GM19438 (cell line): Measurements from ENCODE around the gene COL4A1.
"Not testable (repeated sequence)": the region's sequence is repeated elsewhere in the genome, so short reads cannot be mapped to it uniquely, and the experiment has no call there.

ENCODE experiments used
- ATAC-seq: cut with Tn5 transposase; IDR thresholded peaks from one replicate; pipeline ENCODE4 v1.9.1; 2021; ENCODE audit warnings: low read depth; ENCODE audit not compliant: unreplicated experiment

The COL4A1 gene

DNA sequence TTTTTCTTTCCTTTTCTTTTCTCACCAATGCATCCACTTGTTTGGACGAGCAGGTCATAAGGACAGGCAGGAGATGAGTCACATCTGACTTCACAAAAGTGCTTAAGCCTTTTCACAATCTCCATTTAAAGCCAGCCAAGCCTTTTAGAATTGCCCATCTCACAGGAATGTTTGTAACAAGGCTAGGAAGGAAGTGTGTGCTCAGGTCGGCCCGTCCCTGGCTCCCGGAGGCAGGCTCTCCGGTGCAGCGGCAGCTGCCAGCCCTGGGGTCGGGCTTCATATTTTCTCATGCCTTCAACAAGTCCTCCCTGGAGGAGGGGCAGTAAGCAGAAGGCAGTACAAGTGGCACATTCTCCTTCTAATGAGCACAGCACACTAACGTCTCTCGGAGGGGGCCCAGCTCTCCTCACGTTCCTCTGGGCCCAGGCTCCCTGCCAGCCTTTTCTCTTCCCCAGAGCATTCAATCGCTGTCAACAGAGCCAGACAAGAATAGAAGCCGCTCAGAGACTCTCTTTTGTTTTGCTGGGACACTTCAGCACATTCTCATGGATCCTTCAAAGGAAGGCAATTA, 180.5 kb downstream of the COL4A1 start:
- no peak for ATAC-seq

DNA sequence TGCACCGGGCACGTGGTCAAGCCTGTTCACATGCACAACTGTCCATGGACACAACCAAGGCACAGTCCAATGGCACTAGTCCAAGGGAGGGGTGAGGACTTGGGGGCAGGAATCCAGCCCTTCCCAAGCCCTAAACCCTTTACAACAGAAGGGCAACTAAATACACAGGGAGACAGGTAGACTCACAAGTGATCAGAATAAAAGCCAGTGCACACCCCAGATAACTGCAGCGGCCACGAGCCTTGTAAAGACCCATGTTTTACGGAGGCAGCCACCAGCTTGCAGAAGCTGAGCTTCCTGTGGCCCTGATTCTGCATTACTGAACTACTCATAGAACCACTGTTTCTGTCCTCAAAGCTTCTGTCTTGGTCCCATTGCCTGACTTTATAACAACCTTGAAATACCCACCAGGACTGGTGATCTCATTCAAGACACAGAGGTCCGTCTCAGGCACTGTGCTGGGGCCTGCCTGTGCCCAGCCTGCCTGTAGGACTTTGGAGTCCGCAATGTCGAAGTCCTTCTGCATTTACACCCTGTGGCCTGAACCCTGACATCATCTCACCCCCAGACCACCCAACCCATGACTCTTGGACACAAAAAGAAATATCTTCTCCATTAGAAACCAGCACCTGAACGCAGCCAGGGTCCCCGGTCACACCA, 181.2 kb downstream of the COL4A1 start:
- ATAC-seq: no peak

GRCh38 chr13:110125157-110125556, 181.8 kb downstream of the COL4A1 start:
- ATAC-seq: no peak

GRCh38 chr13:110124201-110124940, 182.6 kb downstream of the COL4A1 start:
- ATAC-seq: no peak

- ATAC-seq: no peak
Observed at GRCh38 chr13:110123041-110123809, 183.7 kb downstream of the COL4A1 start.

DNA sequence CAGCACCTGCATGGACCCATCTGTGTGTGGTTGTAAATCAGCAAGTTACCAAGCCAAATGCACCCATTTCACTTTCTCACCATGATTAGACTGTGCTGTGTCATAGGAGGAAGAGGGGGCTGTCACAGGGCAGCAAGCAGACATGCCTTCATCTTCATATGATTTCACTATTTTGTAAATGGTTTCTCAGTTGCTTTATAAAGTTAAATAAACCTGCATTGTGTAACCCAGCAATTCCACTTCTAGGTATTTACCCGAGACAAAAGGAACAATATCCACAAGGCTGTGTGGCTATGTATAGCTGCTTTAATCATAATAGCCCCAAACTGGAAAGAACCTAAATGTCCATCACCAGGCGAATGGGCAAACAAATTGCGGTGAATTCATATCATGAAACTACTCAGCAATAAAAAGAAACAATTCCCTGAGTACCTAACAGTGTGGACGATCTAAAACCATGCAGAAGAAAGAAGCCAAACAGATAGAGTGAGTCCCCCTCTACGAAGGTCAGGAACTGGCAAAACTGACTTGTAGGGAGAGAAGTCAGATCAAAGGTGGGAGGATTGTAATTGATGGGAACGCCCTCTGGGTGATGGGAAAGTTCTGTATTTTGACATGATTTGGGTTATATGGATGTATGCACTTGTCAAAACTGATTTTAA, 185.4 kb downstream of the COL4A1 start:
- no peak for ATAC-seq

GRCh38 chr13:110119935-110120905, 186.7 kb downstream of the COL4A1 start:
- ATAC-seq: no peak

- no peak for ATAC-seq
Observed at GRCh38 chr13:110118106-110118505, 188.9 kb downstream of the COL4A1 start.

GRCh38 chr13:110116072-110116487, 190.9 kb downstream of the COL4A1 start:
- peak; percentile 66 for ATAC-seq

GRCh38 chr13:110115591-110115990, 191.4 kb downstream of the COL4A1 start:
- no peak for ATAC-seq

GRCh38 chr13:110114316-110114715, 192.6 kb downstream of the COL4A1 start:
- no peak for ATAC-seq

DNA sequence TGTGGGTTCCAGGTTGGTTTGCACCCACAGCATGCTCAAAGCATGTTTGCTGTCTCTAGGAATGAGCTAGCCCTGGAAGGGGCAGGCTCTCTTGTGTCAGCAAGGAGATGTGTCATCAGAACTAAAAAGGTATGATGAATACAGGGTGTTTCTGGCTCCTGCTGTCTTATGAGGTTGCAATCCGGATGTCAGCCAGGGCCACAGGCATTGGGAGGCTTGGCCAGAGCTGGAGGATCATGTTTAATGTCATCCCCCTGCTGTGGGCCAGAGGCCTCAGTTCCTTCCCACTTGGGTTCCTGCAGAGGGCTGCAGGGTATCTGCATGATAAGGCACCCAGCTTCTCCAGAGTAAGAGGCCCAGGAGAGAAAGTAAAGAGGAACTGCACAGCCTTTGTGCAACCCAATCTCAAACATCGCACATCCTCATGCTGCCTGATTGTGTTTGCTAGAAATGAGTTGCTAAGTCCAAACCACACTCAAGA, 193.6 kb downstream of the COL4A1 start:
- ATAC-seq: no peak

GRCh38 chr13:110112379-110112778, 194.6 kb downstream of the COL4A1 start:
- not testable (repeated sequence) for ATAC-seq

DNA sequence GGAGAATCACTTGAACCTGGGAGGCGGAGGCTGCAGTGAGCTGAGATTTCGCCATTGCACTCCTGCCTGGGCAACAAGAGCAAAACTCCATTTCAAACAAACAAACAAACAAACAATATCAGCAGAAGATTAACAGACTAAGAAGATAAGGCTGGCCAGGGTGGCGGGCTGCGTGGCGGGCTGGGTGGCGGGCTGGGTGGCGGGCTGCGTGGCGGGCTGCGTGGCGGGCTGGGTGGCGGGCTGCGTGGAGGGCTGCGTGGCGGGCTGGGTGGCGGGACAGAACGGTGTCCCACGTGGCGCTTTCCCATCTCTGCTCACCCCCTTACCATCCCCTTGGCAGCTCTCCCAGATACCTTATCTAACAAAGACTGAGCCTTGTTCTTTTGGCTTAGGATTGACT, 196.2 kb downstream of the COL4A1 start:
- no peak for ATAC-seq

DNA sequence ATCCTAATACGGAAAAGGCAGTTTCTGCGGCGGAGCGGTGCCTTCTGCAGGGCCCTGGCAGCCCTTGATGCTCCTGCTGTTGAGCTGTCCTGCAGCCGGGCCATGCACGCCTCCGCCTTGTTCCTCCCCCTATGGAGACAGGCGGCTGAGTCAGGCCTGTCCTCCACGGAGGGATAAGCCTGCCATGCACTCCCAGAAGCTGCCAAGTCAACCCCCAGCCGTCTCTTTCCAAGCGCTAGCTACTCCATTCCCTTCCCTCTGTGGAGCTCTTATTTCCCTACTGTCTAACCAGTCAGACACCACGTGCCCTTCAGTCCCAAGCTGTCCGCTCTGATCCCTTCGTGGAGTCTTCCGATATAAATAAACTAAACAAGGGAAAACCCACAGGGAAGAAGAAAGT, 197.0 kb downstream of the COL4A1 start:
- ATAC-seq: no peak

DNA sequence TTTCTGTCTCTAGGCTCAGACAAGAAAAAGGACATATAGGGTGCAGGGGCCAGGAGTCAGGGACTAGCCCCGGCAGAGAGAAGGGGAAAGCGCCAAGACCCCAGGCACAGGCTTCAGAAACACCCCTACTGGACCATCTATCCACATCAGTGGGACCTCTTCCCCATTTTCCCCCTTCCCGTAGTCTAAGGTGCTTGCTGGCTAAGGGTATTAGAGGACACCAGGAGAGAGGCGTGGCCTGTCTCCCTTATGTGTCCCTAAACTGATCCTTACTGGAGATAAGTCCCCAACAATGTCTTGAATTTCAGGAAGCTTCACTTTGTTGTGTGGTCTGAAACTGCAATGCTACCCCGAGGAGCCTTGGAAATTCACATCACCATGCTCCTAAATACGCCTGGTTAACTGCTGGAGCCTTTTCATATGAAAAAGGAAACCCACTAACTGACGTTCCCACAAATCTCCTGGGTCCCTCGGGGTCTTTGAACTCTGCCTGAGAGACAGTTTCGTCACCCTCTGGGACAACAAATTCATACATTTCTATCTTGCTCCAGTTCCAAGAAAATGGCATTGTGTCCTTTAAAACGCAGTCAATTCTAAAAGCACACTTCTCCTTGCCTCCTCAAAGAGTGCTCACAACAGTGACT, 197.7 kb downstream of the COL4A1 start:
- ATAC-seq: no peak

GRCh38 chr13:110108348-110109139, 198.4 kb downstream of the COL4A1 start:
- ATAC-seq: no peak
